Measurements from ENCODE around the gene CPO.

The CPO gene

DNA sequence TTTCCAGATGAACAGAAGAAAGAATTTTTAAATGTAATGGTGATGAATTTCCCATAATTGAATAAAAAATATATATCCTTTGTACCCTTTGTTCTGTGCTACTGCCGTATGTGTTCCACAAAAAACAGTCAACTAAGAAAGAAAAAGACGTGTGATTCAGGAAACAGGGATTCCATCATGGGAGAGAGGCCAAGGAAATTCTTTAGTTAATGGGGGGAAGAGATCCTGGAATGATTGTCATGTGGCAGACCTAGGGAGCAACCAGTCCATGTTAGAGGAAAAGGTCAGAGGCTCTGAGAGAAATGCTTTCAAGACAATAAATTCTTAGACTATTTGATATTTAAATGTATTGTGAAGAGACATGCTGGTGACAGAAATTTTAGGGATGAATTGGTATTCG is 76.6 kb downstream of the CPO start:
- no peak for DNase-seq (ENCODE audit: low spot score)

Measured in COLO829 (cell line).